Breast epithelium (tissue), 3 donors: ENCODE data around the gene CRYBA1.

Experiments
- POLR2AphosphoS5 ChIP-seq, 3 donors: sonication (generic); formaldehyde crosslinking; IDR thresholded peaks; one replicate each; pipeline ENCODE4 v1.6.1; 2017; ENCODE audit warnings: antibody characterized with exemption in 3 of 3
- TF ChIP-seq, protein P1 (sequence below), 3 donors: fragments of 450-650 bp; IDR thresholded peaks; one replicate each; pipeline ENCODE4 v1.5.1; 2016 to 2017; ENCODE audit warnings: antibody characterized with exemption in 3 of 3, mild to moderate bottlenecking in 3 of 3, moderate library complexity in 3 of 3

GRCh38 chr17:29279397-29280070, 32.9 kb downstream of the CRYBA1 start:
- no peak for TF ChIP-seq POLR2AphosphoS5 (IDR thresholded peaks at IDR 0.05)
- TF ChIP-seq, protein P1, sequence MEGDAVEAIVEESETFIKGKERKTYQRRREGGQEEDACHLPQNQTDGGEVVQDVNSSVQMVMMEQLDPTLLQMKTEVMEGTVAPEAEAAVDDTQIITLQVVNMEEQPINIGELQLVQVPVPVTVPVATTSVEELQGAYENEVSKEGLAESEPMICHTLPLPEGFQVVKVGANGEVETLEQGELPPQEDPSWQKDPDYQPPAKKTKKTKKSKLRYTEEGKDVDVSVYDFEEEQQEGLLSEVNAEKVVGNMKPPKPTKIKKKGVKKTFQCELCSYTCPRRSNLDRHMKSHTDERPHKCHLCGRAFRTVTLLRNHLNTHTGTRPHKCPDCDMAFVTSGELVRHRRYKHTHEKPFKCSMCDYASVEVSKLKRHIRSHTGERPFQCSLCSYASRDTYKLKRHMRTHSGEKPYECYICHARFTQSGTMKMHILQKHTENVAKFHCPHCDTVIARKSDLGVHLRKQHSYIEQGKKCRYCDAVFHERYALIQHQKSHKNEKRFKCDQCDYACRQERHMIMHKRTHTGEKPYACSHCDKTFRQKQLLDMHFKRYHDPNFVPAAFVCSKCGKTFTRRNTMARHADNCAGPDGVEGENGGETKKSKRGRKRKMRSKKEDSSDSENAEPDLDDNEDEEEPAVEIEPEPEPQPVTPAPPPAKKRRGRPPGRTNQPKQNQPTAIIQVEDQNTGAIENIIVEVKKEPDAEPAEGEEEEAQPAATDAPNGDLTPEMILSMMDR (IDR thresholded peaks at IDR 0.05) = no peak
